Kidney (tissue), 14 donors: ENCODE results near the gene RAD23A. TPM values are rescaled to one million over a fixed set of nuclear protein-coding genes. Genes with fewer than 3 reads are reported as not detected.
"Not testable (repeated sequence)": the region's sequence is repeated elsewhere in the genome, so short reads cannot be mapped to it uniquely, and the experiment has no call there.

Source experiments
- DNase-seq, 5 donors: peaks; one replicate each; pipeline ENCODE4 v3.0.0-alpha.2; 2013 to 2020
- FAIRE-seq: peaks from 2 replicates; lab custom pipeline; 2012; peaks lifted over from hg19 to GRCh38; lab: Jason Lieb, UNC
- H3K27ac ChIP-seq, 2 donors: one replicate each; pipeline ENCODE4 v1.7.0; 2013; ENCODE audit warnings: low read depth in 2 of 2, low read length in 2 of 2, inconsistent platforms in 1 of 2
- H3K27me3 ChIP-seq: one replicate; pipeline ENCODE4 v1.7.1; 2013; ENCODE audit warnings: low read length, inconsistent platforms; ENCODE audit not compliant: control insufficient read depth, insufficient read depth
- H3K36me3 ChIP-seq, 3 donors: one replicate each; pipeline versions ENCODE4 v1.7.0 to v1.7.1; 2013; ENCODE audit warnings: low read length in 3 of 3, control low read depth in 1 of 3, inconsistent platforms in 1 of 3; ENCODE audit not compliant: insufficient read depth in 3 of 3, control insufficient read depth in 2 of 3
- H3K4me1 ChIP-seq, 3 donors: one replicate each; pipeline versions ENCODE4 v1.7.0 to v1.7.1; 2013; ENCODE audit warnings: low read length in 3 of 3, inconsistent platforms in 1 of 3, low read depth in 1 of 3; ENCODE audit not compliant: control insufficient read depth in 2 of 3, insufficient read depth in 2 of 3
- H3K4me3 ChIP-seq, 3 donors: one replicate each; pipeline versions ENCODE4 v1.7.0 to v1.8.1; 2013; ENCODE audit warnings: low read length in 3 of 3, control low read depth in 1 of 3, inconsistent platforms in 1 of 3
- H3K9ac ChIP-seq, 3 donors: one replicate each; pipeline versions ENCODE4 v1.7.0 to v1.7.1; 2013; ENCODE audit warnings: low read length in 3 of 3, control low read depth in 1 of 3, inconsistent platforms in 1 of 3
- H3K9me3 ChIP-seq, 3 donors: one replicate each; pipeline versions ENCODE4 v1.7.0 to v1.7.1; 2013; ENCODE audit warnings: low read length in 3 of 3, control low read depth in 1 of 3, inconsistent platforms in 1 of 3; ENCODE audit not compliant: control insufficient read depth in 2 of 3, insufficient read depth in 1 of 3
- intact Hi-C: fragments of 100-400 bp; cut with DNase I; formaldehyde crosslinking; loops from one replicate; pipeline ENCODE4 v1.11.1; 2022
- polyA plus RNA-seq: library from polyadenylated mRNA; stranded (reverse); fragments of 350-450 nt; fragmentation: Illumina TruSeq; extraction: RNeasy Lipid Tissue Mini Kit (QIAGEN cat#74804); gene quantifications from one replicate; pipeline ENCODE4 v1.2.3, GENCODE V29; 2014; ENCODE audit warnings: low read depth, low replicate concordance; ENCODE audit not compliant: insufficient read depth
- total RNA-seq: library from RNA; stranded (reverse); fragmentation: NEBNext Ultra II Directional; extraction: Animal tissue kit (Norgen Biotek cat#: 25700); gene quantifications from one replicate; pipeline ENCODE4 v1.2.1, GENCODE V29; 2021
- TF ChIP-seq, protein P1 (sequence below): IDR thresholded peaks from 3 replicates; pipeline ENCODE4 v1.5.1; 2012; ENCODE audit warnings: mild to moderate bottlenecking, moderate library complexity, borderline replicate concordance; ENCODE audit not compliant: insufficient read depth; ENCODE audit errors: extremely low read depth
- donor health status: control.
- donor health status: control.
- donor health status: control.
- donor health status: control.
- donor health status: control.
- donor health status: DM: yes; HTN: yes; CAD: no.
- donor health status: Normal renal cell carcinoma (clear cell type).

RAD23A gene
- total and polyA plus RNA-seq, 2 donors from 2014 or later, result 79.2 to 105 TPM

DNA sequence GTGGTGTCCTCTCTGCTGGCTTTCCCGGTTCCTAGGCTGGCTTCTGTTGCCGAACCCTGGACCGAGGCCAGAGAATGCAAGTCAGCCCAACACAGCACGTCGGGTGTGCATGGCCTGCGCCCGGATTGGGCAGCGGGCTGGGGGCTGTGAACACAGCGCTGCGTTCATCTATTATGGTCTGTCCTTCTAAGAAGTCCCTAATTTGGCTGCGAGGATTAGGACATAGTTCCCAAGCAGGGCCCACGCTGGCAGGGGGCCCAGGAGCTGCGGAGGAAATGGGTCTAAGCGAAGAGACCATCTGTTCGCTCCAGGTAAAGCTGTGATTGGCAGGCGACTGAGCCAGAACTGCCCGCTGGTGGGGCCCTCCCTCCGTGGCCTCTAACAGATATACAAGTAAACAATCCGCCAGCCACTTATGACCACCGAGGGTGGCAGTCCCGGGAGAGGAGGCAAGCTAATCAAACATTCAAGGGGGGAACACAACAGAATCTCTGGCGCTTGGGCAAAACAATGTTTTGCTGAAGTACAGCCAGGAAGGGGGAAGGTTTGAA lies 32.6 kb upstream of the RAD23A start:
- H3K9ac ChIP-seq, result no peak overlapping the region
- TF ChIP-seq, protein P1, sequence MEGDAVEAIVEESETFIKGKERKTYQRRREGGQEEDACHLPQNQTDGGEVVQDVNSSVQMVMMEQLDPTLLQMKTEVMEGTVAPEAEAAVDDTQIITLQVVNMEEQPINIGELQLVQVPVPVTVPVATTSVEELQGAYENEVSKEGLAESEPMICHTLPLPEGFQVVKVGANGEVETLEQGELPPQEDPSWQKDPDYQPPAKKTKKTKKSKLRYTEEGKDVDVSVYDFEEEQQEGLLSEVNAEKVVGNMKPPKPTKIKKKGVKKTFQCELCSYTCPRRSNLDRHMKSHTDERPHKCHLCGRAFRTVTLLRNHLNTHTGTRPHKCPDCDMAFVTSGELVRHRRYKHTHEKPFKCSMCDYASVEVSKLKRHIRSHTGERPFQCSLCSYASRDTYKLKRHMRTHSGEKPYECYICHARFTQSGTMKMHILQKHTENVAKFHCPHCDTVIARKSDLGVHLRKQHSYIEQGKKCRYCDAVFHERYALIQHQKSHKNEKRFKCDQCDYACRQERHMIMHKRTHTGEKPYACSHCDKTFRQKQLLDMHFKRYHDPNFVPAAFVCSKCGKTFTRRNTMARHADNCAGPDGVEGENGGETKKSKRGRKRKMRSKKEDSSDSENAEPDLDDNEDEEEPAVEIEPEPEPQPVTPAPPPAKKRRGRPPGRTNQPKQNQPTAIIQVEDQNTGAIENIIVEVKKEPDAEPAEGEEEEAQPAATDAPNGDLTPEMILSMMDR, result no peak
- no peak for FAIRE-seq
- no peaks in the 10 kb centered on the region for H3K9me3 ChIP-seq
- H3K4me3 ChIP-seq, result peak overlapping the region in 1 of 3 donors; percentile 47
- DNase-seq, result peak; percentile 60 to 92 (median 75)
- H3K36me3 ChIP-seq, result no peaks in the 10 kb centered on the region
- peaks cover 0 to 14% (median 4%) of the 10 kb centered on the region in 3 donors for H3K4me1 ChIP-seq
- no peak overlapping the region for H3K27ac ChIP-seq
- intact Hi-C loops, result no loop called here
- no peaks in the 10 kb centered on the region for H3K27me3 ChIP-seq

DNA sequence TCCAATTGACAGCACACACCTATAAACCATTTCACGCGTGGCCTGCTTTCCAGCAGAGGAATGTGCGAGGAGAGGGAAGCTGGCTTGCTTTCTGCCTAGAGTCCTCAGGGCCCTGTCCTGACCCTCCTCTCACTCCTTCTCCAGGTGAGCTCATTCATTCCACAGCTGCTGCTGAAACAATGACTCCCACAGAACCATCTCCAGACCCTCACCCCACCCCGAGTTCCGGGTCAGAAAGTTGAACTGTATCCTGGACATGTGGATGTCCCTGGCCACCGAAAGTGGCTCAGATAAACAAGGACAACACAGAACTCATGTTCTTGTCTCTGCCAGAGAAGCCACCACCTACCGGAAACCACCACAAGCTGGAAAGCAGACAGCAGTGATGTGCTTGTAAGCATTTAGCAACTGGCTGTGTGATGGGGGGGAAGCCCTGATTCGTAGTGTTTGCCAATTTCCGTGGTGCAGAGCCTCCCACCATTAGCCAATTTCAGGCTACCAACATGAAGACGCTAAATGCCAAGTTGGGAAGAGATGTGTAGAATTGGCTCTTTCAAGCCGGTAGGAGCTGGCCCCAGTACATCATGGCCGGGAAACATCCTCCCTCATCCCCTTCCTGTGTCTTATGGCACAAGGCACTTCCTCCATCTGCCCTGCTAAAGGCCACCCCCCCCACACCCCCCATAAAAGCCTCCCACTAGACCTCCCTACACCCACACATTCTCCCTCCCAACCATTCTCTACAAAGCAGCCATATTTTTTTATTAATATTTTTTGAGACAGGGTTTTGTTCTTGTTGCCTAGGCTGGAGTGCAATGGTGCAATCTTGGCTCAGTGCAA lies 31.6 kb upstream of the RAD23A start:
- intact Hi-C loops, result no loop called here
- Histone ChIP-seq H3K4me3 (peak overlapping the region in 1 of 3 donors; percentile 47), H3K36me3 (no peaks in the 10 kb centered on the region), H3K9ac (no peak overlapping the region), H3K9me3 (no peaks in the 10 kb centered on the region), H3K27me3 (no peaks in the 10 kb centered on the region), H3K27ac (no peak overlapping the region), H3K4me1 (peaks cover 0 to 14% (median 8%) of the 10 kb centered on the region in 3 donors)
- DNase-seq (peak in 3 of 5 donors; percentile 25 to 56 (median 33)), FAIRE-seq (no peak)
- TF ChIP-seq, protein P1, result no peak

DNA sequence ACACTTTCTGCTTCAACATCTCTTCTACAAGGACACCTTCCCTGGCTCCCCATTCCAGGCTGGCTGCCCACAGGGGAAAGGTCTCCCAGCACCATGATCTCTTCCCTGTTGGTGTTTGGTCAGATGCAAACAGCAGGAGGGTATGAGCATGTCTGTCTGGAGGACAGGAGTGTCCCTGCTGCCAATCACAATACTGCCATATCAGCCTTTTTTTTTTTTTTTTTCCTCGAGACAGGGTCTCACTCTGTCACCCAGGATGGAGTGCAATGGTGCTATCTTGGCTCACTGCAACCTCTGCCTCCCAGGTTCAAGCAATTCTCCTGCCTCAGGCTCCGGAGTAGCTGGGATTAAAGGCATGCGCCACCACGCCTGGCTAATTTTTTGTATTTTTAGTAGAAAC lies 29.8 kb upstream of the RAD23A start:
- FAIRE-seq, H3K27ac ChIP-seq, intact Hi-C loops: not testable (repeated sequence)

DNA sequence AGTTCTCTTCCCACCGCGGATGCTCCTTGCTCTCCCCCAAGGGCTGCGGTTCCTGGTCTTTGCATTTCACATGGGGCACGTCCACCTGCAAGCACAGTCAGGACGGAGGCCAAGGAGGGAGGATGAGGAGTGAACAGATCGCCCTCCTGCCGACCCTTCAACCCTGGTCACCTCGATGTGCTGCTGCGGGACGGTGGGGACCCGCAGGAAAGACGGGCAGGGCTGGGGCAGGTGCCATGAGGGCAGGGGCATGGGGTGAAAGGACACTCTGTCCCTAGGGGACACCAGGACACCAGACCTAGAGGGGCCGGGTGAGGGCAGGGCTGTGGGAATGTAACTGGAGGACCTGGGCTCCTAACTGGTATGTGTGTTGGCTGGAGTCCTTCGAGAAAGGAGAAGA lies 27.4 kb upstream of the RAD23A start:
- intact Hi-C loops, result no loop called here
- H3K27ac ChIP-seq, result no peak overlapping the region
- H3K27me3 ChIP-seq, result no peaks in the 10 kb centered on the region
- H3K9me3 ChIP-seq, result no peaks in the 10 kb centered on the region
- H3K4me3 ChIP-seq, result no peak overlapping the region
- peaks cover 0 to 10% (median 10%) of the 10 kb centered on the region in 3 donors for H3K36me3 ChIP-seq
- no peak for DNase-seq
- H3K9ac ChIP-seq, result no peak overlapping the region
- TF ChIP-seq, protein P1, result no peak
- no peak for FAIRE-seq
- H3K4me1 ChIP-seq, result peaks cover 0 to 5% (median 4%) of the 10 kb centered on the region in 3 donors

More for the DNA sequence above, 29.8 kb upstream of the RAD23A start:
- not testable (repeated sequence) for H3K36me3 ChIP-seq, DNase-seq, H3K27me3 ChIP-seq, H3K9me3 ChIP-seq, H3K4me3 ChIP-seq, H3K9ac ChIP-seq
- peaks cover 0 to 14% (median 8%) of the 10 kb centered on the region in 3 donors for H3K4me1 ChIP-seq
